ENCODE measurements around the gene TLNRD1.

- TF ChIP-seq, protein P1, sequence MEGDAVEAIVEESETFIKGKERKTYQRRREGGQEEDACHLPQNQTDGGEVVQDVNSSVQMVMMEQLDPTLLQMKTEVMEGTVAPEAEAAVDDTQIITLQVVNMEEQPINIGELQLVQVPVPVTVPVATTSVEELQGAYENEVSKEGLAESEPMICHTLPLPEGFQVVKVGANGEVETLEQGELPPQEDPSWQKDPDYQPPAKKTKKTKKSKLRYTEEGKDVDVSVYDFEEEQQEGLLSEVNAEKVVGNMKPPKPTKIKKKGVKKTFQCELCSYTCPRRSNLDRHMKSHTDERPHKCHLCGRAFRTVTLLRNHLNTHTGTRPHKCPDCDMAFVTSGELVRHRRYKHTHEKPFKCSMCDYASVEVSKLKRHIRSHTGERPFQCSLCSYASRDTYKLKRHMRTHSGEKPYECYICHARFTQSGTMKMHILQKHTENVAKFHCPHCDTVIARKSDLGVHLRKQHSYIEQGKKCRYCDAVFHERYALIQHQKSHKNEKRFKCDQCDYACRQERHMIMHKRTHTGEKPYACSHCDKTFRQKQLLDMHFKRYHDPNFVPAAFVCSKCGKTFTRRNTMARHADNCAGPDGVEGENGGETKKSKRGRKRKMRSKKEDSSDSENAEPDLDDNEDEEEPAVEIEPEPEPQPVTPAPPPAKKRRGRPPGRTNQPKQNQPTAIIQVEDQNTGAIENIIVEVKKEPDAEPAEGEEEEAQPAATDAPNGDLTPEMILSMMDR (IDR thresholded peaks at IDR 0.05 in 4 of 5, conservative IDR thresholded peaks at IDR 0.05 in 1 of 5): no peak
- TF ChIP-seq POLR2A (IDR thresholded peaks at IDR 0.05): no peak
Measured at GRCh38 chr15:80999623-81000036, 1.1 kb upstream of the TLNRD1 start.

Measured in gastrocnemius medialis (tissue), 4 donors.